ENCODE data around the gene CYLD. TPM values are rescaled to one million over a fixed set of nuclear protein-coding genes. Genes with fewer than 3 reads are reported as not detected.

Gene CYLD
- total RNA-seq, 4 donors from 2014 or later, result 31.1 to 77.6 (median 50.2) TPM

- Histone ChIP-seq H3K9me3 (no peaks in the 10 kb centered on the region), H3K36me3 (no peaks in the 10 kb centered on the region), H3K27ac (no peak overlapping the region), H3K4me3 (no peak overlapping the region), H3K27me3 (peaks cover 25% of the 10 kb centered on the region), H3K4me1 (peaks cover 8% of the 10 kb centered on the region)
- no peak for DNase-seq (ENCODE audit: low spot score in 2 of 2)
- 91% methylated on average over 4 of the region's 4 CpGs for WGBS
- TF ChIP-seq EP300 (IDR thresholded peaks at IDR 0.05), result no peak
- TF ChIP-seq POLR2AphosphoS5 (IDR thresholded peaks at IDR 0.05), result no peak
- no peak for TF ChIP-seq POLR2A (IDR thresholded peaks at IDR 0.05)
- TF ChIP-seq, protein P1, sequence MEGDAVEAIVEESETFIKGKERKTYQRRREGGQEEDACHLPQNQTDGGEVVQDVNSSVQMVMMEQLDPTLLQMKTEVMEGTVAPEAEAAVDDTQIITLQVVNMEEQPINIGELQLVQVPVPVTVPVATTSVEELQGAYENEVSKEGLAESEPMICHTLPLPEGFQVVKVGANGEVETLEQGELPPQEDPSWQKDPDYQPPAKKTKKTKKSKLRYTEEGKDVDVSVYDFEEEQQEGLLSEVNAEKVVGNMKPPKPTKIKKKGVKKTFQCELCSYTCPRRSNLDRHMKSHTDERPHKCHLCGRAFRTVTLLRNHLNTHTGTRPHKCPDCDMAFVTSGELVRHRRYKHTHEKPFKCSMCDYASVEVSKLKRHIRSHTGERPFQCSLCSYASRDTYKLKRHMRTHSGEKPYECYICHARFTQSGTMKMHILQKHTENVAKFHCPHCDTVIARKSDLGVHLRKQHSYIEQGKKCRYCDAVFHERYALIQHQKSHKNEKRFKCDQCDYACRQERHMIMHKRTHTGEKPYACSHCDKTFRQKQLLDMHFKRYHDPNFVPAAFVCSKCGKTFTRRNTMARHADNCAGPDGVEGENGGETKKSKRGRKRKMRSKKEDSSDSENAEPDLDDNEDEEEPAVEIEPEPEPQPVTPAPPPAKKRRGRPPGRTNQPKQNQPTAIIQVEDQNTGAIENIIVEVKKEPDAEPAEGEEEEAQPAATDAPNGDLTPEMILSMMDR (IDR thresholded peaks at IDR 0.05), result no peak
These were observed 100.7 kb downstream of the CYLD start for GRCh38 chr16:50842589-50842988.

DNA sequence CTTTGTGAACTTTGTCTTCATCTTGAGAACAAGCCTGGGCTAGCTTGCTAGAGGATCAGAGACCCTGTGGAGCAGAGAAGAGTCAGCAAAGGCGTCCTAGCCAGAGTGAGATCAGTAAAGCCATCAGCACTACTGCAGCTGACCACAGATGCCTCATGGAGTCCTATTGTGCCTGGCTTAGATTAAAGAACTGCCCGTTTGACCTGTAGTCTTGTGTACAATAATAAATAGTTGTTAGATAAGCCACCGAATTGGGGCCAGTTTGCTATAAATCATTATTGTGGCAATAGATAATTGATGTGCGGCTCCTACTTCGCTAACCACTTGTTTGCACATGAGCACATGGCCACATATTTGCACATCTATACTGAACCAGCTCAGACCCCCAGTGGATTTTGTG lies 103.0 kb downstream of the CYLD start:
- H3K4me1 ChIP-seq, result peaks cover 8% of the 10 kb centered on the region
- TF ChIP-seq POLR2AphosphoS5 (IDR thresholded peaks at IDR 0.05) (no peak), EP300 (IDR thresholded peaks at IDR 0.05) (no peak), POLR2A (IDR thresholded peaks at IDR 0.05) (no peak)
- TF ChIP-seq, protein P1 (IDR thresholded peaks at IDR 0.05), result no peak
- no peak overlapping the region for H3K27ac ChIP-seq
- WGBS, result 73% methylated on average over 5 of the region's 5 CpGs
- no peak overlapping the region for H3K4me3 ChIP-seq
- DNase-seq (ENCODE audit: low spot score in 2 of 2), result no peak
- H3K9me3 ChIP-seq, result no peaks in the 10 kb centered on the region
- peaks cover 25% of the 10 kb centered on the region for H3K27me3 ChIP-seq
- no peaks in the 10 kb centered on the region for H3K36me3 ChIP-seq

DNA sequence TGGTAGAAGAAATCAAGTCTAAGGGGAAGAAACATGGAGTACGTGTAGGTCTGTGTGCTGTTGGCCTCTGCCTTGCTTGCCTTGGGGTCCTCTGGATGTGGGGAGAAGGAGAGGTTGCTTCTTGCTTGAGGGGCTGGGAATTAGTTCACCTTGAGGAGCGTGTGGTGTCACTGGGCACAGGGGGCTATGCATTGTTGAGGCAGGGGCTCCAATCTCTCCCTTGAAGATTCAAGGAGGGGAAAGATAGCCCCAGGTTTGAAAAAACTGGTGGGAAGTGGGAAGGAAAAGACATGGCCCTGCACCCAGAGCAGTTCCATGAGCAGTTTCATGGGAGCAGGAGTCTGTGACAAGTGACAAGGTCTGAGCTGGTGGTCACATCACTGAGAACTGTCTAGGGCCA lies 103.4 kb downstream of the CYLD start:
- H3K9me3 ChIP-seq, result no peaks in the 10 kb centered on the region
- no peaks in the 10 kb centered on the region for H3K36me3 ChIP-seq
- 70% methylated on average over 2 of the region's 2 CpGs for WGBS
- DNase-seq (ENCODE audit: low spot score in 2 of 2), result no peak
- H3K27me3 ChIP-seq, result peaks cover 21% of the 10 kb centered on the region
- TF ChIP-seq POLR2AphosphoS5 (IDR thresholded peaks at IDR 0.05) (no peak), POLR2A (IDR thresholded peaks at IDR 0.05) (no peak), EP300 (IDR thresholded peaks at IDR 0.05) (no peak)
- TF ChIP-seq, protein P1 (IDR thresholded peaks at IDR 0.05), result no peak
- H3K4me3 ChIP-seq, result no peak overlapping the region
- H3K4me1 ChIP-seq, result peaks cover 8% of the 10 kb centered on the region
- no peak overlapping the region for H3K27ac ChIP-seq

- no peak overlapping the region for H3K4me3 ChIP-seq
- no peak overlapping the region for H3K27ac ChIP-seq
- no peak for DNase-seq (ENCODE audit: low spot score in 2 of 2)
- H3K36me3 ChIP-seq, result no peaks in the 10 kb centered on the region
- H3K4me1 ChIP-seq, result peaks cover 1% of the 10 kb centered on the region
- H3K9me3 ChIP-seq, result no peaks in the 10 kb centered on the region
- peaks cover 9% of the 10 kb centered on the region for H3K27me3 ChIP-seq
- WGBS, result 95% methylated on average over 2 of the region's 2 CpGs
- TF ChIP-seq POLR2AphosphoS5 (IDR thresholded peaks at IDR 0.05), result no peak
- no peak for TF ChIP-seq EP300 (IDR thresholded peaks at IDR 0.05)
- no peak for TF ChIP-seq POLR2A (IDR thresholded peaks at IDR 0.05)
- TF ChIP-seq, protein P1 (IDR thresholded peaks at IDR 0.05), result no peak
These were observed 104.6 kb downstream of the CYLD start for GRCh38 chr16:50846511-50846910.

- no peak for DNase-seq (ENCODE audit: low spot score in 2 of 2)
- Histone ChIP-seq H3K4me3 (no peak overlapping the region), H3K27me3 (peaks cover 2% of the 10 kb centered on the region), H3K36me3 (no peaks in the 10 kb centered on the region), H3K4me1 (no peaks in the 10 kb centered on the region), H3K27ac (no peak overlapping the region), H3K9me3 (no peaks in the 10 kb centered on the region)
- TF ChIP-seq POLR2A (IDR thresholded peaks at IDR 0.05), result no peak
- TF ChIP-seq POLR2AphosphoS5 (IDR thresholded peaks at IDR 0.05), result no peak
- TF ChIP-seq, protein P1 (IDR thresholded peaks at IDR 0.05), result no peak
- TF ChIP-seq EP300 (IDR thresholded peaks at IDR 0.05), result no peak
- 80% methylated on average over 3 of the region's 3 CpGs for WGBS
These were observed 105.3 kb downstream of the CYLD start for GRCh38 chr16:50847166-50847565.

Data from suprapubic skin (tissue), 4 donors.